ENCODE results near the gene DAAM1. TPM values are rescaled to one million over a fixed set of nuclear protein-coding genes. Genes with fewer than 3 reads are reported as not detected.

The DAAM1 gene
- total RNA-seq, 2 experiments from 2014 or later, result 30.1 to 72.8 TPM

DNA sequence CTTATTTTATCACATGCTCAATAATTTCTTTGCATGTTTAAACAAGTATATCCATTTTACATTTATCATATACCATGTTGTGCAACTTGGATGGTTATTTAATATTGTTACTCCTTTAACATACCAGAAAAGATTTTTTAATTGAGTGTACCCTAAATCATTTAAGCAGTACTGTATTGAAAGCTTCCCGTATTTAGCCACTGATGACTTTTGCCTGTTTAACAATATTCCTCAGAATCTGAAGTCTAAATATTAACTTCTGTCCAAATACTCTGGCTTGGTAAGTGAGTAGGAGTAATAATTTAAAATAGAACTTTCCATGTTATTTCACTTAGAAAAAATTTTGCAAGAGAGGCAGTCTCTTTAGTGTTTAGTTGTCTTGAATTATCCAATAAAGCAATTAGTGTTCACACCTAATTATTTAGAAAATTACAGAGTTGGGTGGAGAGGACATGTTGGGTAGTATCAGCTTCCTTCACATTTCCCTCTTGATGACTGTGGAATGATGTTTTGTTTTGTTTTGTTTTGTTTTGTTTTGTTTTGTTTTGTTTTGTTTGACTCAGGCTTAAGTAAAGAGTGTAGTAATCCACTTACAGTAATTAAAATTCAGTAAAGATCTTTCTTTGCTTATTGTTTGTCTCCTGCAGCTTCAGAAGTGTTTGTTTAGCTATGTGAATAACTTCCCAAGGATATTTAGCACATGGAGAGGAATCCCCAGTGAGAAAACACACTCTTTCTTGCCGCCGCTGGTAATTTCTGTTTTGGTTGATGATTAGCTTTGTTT is 59.5 kb downstream of the DAAM1 start:
- Histone ChIP-seq H3K9me3 (ENCODE audit: low read length) (peaks cover 8% of the 10 kb centered on the region; the same call in 1 of the 2 replicates), H3K4me2 (ENCODE audit: low read length) (no peak overlapping the region), H3K4me3 (ENCODE audit: low read depth, low read length, poor library complexity, severe bottlenecking) (no peak overlapping the region), H3K27ac (ENCODE audit: low read depth, low read length, poor library complexity, severe bottlenecking) (no peak overlapping the region), H3K9me2 (ENCODE audit: insufficient read depth, low read length) (no peaks in the 10 kb centered on the region), H2AFZ (ENCODE audit: low read length) (no peak overlapping the region), H3K4me1 (ENCODE audit: insufficient read depth, low read length, poor library complexity, severe bottlenecking) (peaks cover 28% of the 10 kb centered on the region), H4K20me1 (ENCODE audit: insufficient read depth, low read length) (no peaks in the 10 kb centered on the region; the same call in 1 of the 2 replicates), H3K79me2 (ENCODE audit: insufficient read depth, low read depth, low read length) (peaks cover 60% of the 10 kb centered on the region; the same call in 1 of the 2 replicates), H3K36me3 (ENCODE audit: insufficient read depth, low read length) (peaks cover 22% of the 10 kb centered on the region)
- ChIA-PET CTCF (ENCODE audit: unreplicated experiment) (no interaction called here), POLR2A (interaction anchor here (1.2 kb wide), 1 partner anchor 54 kb away, joined by 5 read pairs; no protein-coding TSS in a partner anchor)
- BruUV-seq (replicated peaks), result no TSS peak
- DNase-seq (ENCODE audit: low spot score), result no peak
- no peak for TF ChIP-seq EZH2phosphoT487 (IDR thresholded peaks at IDR 0.05; ENCODE audit: borderline replicate concordance, low read depth, low read length)
- TF ChIP-seq, protein P1, sequence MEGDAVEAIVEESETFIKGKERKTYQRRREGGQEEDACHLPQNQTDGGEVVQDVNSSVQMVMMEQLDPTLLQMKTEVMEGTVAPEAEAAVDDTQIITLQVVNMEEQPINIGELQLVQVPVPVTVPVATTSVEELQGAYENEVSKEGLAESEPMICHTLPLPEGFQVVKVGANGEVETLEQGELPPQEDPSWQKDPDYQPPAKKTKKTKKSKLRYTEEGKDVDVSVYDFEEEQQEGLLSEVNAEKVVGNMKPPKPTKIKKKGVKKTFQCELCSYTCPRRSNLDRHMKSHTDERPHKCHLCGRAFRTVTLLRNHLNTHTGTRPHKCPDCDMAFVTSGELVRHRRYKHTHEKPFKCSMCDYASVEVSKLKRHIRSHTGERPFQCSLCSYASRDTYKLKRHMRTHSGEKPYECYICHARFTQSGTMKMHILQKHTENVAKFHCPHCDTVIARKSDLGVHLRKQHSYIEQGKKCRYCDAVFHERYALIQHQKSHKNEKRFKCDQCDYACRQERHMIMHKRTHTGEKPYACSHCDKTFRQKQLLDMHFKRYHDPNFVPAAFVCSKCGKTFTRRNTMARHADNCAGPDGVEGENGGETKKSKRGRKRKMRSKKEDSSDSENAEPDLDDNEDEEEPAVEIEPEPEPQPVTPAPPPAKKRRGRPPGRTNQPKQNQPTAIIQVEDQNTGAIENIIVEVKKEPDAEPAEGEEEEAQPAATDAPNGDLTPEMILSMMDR (conservative IDR thresholded peaks at IDR 0.05; ENCODE audit: low read length), result no peak
- intact Hi-C loops (cut with micrococcal nuclease; ENCODE audit: unreplicated experiment), result no loop called here

DNA sequence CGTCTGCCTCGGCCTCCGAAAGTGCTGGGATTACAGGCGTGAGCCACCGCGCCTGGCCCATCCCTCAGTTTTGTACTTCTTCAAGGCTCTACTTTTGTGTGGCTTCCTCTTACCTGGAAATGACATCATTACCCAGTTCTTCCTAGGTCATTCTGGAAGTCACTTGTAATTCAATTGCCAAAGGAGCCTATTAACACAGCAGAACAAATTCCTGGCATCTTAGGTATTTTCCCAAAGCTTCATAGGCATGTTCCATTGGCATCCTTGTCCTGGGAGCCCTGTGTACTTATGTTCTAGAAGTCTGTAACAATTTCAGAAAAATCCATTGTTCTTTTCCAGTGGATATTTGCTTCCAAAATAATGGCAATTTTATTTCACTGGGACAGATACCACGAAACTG is 60.6 kb downstream of the DAAM1 start:
- peaks cover 12% of the 10 kb centered on the region for H3K36me3 ChIP-seq (ENCODE audit: insufficient read depth, low read length)
- ChIA-PET CTCF (ENCODE audit: unreplicated experiment) (no interaction called here), POLR2A (no interaction called here)
- peaks cover 38% of the 10 kb centered on the region for H3K4me1 ChIP-seq (ENCODE audit: insufficient read depth, low read length, poor library complexity, severe bottlenecking)
- no peak overlapping the region for H3K4me3 ChIP-seq (ENCODE audit: low read depth, low read length, poor library complexity, severe bottlenecking)
- no peaks in the 10 kb centered on the region for H3K9me2 ChIP-seq (ENCODE audit: insufficient read depth, low read length)
- H3K27ac ChIP-seq (ENCODE audit: low read depth, low read length, poor library complexity, severe bottlenecking), result no peak overlapping the region
- no peak for TF ChIP-seq EZH2phosphoT487 (IDR thresholded peaks at IDR 0.05; ENCODE audit: borderline replicate concordance, low read depth, low read length)
- TF ChIP-seq, protein P1 (conservative IDR thresholded peaks at IDR 0.05; ENCODE audit: low read length), result no peak
- peaks cover 71% of the 10 kb centered on the region for H3K79me2 ChIP-seq (ENCODE audit: insufficient read depth, low read depth, low read length)
- H3K9me3 ChIP-seq (ENCODE audit: low read length), result no peaks in the 10 kb centered on the region
- no TSS peak for BruUV-seq (replicated peaks)
- no peak overlapping the region for H2AFZ ChIP-seq (ENCODE audit: low read length)
- no peak overlapping the region for H3K4me2 ChIP-seq (ENCODE audit: low read length)
- intact Hi-C loops (cut with micrococcal nuclease; ENCODE audit: unreplicated experiment), result no loop called here
- no peaks in the 10 kb centered on the region; the same call in 1 of the 2 replicates for H4K20me1 ChIP-seq (ENCODE audit: insufficient read depth, low read length)
- no peak for DNase-seq (ENCODE audit: low spot score)

All from OCI-LY7 (cell line).